Tibial artery (tissue), 4 donors: Measurements from ENCODE around the gene ZBTB20.

ENCODE experiments used
- DNase-seq, 2 donors: peaks; one replicate each; pipeline ENCODE4 v3.0.0-alpha.2; 2019
- H3K27ac ChIP-seq, 2 donors: fragments of 200-600 bp; sonication (generic) in 1 of 2; 1 replicate in 1 of 2; 2 replicates in 1 of 2; pipeline ENCODE4 v1.5.1; 2018 to 2019; ENCODE audit warnings: mild to moderate bottlenecking in 1 of 2
- H3K27me3 ChIP-seq, 2 donors: fragments of 200-600 bp; sonication (generic) in 1 of 2; one replicate each; pipeline versions ENCODE4 v1.5.1 to v1.6.0; 2016 to 2019
- H3K36me3 ChIP-seq, 3 donors: fragments of 200-600 bp; sonication (generic) in 2 of 3; one replicate each; pipeline ENCODE4 v1.5.1; 2016 to 2019; ENCODE audit warnings: mild to moderate bottlenecking in 2 of 3
- H3K4me1 ChIP-seq, 4 donors: fragments of 200-600 bp; sonication (generic) in 2 of 4; 1 replicate in 3 of 4; 2 replicates in 1 of 4; pipeline ENCODE4 v1.5.1; 2016 to 2019
- H3K4me3 ChIP-seq, 2 donors: fragments of 200-600 bp; sonication (generic) in 1 of 2; 1 replicate in 1 of 2; 2 replicates in 1 of 2; pipeline ENCODE4 v1.5.1; 2018 to 2019; ENCODE audit warnings: mild to moderate bottlenecking in 2 of 2
- H3K9me3 ChIP-seq, 3 donors: fragments of 200-600 bp; sonication (generic) in 1 of 3; one replicate each; pipeline ENCODE4 v1.5.1; 2016 to 2019
- intact Hi-C: fragments of 100-400 bp; cut with DNase I; formaldehyde crosslinking; loops from one replicate; pipeline ENCODE4 v1.15.0; 2023; ENCODE audit warnings: low total_unique reads
- TF ChIP-seq, protein P1 (sequence below), 2 experiments: fragments of 200-600 bp in 1 of 2; fragments of 450-650 bp in 1 of 2; IDR thresholded peaks; one replicate each; pipeline ENCODE4 v1.5.1; 2017 to 2019; ENCODE audit warnings: antibody characterized with exemption in 2 of 2, mild to moderate bottlenecking in 1 of 2, moderate library complexity in 1 of 2

The ZBTB20 gene

DNA sequence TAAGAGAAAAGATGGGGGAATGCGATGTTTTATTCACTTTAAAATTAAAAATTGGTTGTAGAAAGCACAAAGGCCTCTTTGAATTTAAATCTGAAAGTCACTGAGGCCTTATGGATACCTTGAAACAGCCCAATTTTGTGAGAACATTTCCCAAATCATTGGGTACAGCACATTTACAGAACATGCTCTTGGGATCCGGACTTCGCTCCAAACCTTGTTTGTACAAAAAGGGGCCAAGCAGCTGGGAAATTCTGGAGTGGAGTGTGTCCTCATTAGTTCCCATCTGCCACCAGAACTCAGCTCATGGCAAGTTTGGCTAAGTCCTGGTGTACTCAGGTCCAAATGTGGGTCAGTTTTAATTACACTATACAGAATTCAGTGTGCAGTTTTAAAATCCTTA is 254.2 kb downstream of the ZBTB20 start:
- no peak overlapping the region for H3K27ac ChIP-seq
- no peaks in the 10 kb centered on the region for H3K27me3 ChIP-seq
- no peak for DNase-seq
- TF ChIP-seq, protein P1, sequence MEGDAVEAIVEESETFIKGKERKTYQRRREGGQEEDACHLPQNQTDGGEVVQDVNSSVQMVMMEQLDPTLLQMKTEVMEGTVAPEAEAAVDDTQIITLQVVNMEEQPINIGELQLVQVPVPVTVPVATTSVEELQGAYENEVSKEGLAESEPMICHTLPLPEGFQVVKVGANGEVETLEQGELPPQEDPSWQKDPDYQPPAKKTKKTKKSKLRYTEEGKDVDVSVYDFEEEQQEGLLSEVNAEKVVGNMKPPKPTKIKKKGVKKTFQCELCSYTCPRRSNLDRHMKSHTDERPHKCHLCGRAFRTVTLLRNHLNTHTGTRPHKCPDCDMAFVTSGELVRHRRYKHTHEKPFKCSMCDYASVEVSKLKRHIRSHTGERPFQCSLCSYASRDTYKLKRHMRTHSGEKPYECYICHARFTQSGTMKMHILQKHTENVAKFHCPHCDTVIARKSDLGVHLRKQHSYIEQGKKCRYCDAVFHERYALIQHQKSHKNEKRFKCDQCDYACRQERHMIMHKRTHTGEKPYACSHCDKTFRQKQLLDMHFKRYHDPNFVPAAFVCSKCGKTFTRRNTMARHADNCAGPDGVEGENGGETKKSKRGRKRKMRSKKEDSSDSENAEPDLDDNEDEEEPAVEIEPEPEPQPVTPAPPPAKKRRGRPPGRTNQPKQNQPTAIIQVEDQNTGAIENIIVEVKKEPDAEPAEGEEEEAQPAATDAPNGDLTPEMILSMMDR (IDR thresholded peaks at IDR 0.05) = no peak
- no peaks in the 10 kb centered on the region for H3K4me1 ChIP-seq
- intact Hi-C loops = no loop called here
- H3K4me3 ChIP-seq = no peak overlapping the region
- H3K36me3 ChIP-seq = no peaks in the 10 kb centered on the region
- H3K9me3 ChIP-seq = no peaks in the 10 kb centered on the region

DNA sequence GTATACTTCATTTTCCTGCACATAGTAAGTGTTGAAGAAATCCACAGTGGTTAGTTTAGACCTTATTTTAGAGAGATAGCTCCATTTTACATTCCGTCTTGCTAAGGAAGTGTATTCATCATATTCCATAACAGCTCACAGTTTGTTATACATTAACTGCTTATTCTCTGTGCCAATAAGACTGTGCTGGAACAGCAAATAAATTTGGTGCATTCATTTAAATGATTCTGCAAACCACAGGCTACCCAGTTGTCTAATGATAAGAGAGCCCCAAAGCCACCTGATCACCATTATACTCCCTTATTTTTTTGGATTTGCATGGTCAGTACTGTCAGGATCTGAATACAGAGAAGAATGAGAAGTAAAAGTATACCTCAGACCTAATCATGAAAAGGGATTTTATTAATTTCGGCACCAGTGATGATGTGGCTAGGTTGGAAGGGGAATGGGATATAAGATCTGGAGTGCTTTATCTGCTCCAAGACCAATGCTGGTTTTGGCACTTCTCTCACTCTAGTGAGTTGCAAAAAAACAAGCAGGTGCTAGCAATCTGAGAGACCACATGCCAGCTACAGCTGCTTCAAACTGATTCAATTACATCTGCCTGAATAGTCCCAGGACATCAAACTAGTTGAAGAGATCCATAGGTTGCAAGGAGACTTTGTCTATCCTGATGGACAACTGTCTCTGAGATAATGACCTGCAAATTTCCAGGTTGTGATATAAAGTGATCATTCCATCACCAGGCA is 254.8 kb downstream of the ZBTB20 start:
- TF ChIP-seq, protein P1 (IDR thresholded peaks at IDR 0.05) = no peak
- no peak for DNase-seq
- Histone ChIP-seq H3K27me3 (no peaks in the 10 kb centered on the region), H3K27ac (no peak overlapping the region), H3K9me3 (no peaks in the 10 kb centered on the region), H3K36me3 (no peaks in the 10 kb centered on the region), H3K4me3 (no peak overlapping the region), H3K4me1 (no peaks in the 10 kb centered on the region)
- intact Hi-C loops = no loop called here

DNA sequence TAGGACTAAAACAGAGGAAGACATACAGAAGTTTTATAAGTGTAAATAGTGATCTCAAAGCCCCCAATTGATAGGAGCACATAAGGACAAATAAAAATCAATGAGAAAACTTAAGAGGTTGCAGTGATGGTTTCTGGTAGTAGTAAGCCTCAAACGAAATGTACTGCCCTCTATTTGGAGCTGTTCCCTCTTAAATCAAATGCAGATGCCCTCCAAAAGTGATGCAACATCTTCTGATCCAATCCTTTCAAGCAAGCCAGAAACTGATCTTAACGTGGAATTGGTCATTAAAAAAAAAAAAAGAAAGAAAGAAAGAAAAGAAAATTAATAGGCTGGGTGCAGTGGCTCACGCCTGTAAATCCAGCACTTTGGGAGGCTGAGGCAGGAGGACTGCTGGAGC is 259.3 kb downstream of the ZBTB20 start:
- Histone ChIP-seq H3K4me1 (no peaks in the 10 kb centered on the region), H3K9me3 (no peaks in the 10 kb centered on the region), H3K4me3 (no peak overlapping the region), H3K27ac (no peak overlapping the region), H3K36me3 (no peaks in the 10 kb centered on the region), H3K27me3 (no peaks in the 10 kb centered on the region)
- TF ChIP-seq, protein P1 (IDR thresholded peaks at IDR 0.05) = no peak
- DNase-seq = no peak
- intact Hi-C loops = no loop called here

DNA sequence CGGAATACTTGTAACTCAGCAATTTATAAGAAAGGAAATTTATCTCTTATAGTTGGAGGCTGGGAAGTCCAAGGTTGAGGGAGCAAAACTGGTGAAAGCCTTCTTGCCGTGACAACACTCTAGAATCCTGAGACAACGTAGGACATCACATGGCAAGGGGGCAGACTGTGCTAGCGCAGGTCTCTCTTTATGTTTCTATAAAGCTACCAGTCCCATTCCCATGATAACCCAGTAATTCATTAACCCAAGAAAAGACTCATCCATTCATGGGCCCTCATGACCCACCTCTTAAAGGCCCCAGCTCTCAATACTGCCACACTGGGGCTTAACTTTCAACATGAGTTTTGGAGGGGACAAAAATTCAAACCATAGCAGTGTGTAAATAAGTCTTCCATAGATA is 260.2 kb downstream of the ZBTB20 start:
- Histone ChIP-seq H3K9me3 (no peaks in the 10 kb centered on the region), H3K36me3 (no peaks in the 10 kb centered on the region), H3K27me3 (no peaks in the 10 kb centered on the region), H3K4me3 (no peak overlapping the region), H3K4me1 (no peaks in the 10 kb centered on the region), H3K27ac (no peak overlapping the region)
- no peak for DNase-seq
- TF ChIP-seq, protein P1 (IDR thresholded peaks at IDR 0.05) = no peak
- intact Hi-C loops = no loop called here

DNA sequence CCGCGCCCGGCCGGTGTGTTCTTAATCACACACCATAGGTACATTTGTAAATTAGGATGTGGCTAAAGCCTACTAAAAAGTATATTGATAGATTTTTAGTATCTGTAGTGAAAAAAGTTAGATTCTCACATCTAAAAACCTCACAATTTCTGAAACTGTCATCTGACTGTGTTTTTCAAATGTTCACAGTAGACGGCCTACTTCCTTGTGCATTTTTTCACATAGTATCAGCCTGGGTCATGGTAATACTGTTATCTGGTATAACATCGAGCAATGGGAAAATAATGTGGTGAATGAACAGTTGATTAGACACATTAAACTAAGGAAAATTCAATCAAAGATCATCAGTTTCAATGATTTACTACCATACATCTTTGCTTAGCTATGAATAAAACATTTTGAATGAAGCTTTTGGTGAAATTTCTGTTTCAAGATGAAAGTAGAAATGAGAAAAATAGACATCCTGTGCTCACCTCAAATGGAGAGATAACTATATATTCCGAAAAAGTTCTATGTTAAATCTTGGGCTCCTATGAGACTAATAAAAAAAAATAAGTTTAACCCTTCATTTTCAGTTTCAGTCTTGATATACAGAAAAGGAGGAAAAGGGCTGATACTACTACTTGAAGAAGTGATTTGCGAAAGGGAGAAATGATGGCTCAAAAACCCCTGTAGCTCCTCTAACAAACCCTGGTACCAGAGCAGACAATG is 262.7 kb downstream of the ZBTB20 start:
- H3K27ac ChIP-seq = no peak overlapping the region
- H3K4me1 ChIP-seq = peaks cover 0 to 12% (median 1%) of the 10 kb centered on the region in 4 donors
- no peaks in the 10 kb centered on the region for H3K9me3 ChIP-seq
- no peak for DNase-seq
- intact Hi-C loops = no loop called here
- H3K36me3 ChIP-seq = no peaks in the 10 kb centered on the region
- no peak overlapping the region for H3K4me3 ChIP-seq
- TF ChIP-seq, protein P1 (IDR thresholded peaks at IDR 0.05) = no peak
- H3K27me3 ChIP-seq = no peaks in the 10 kb centered on the region
